Small intestine (tissue), 7 donors: ENCODE results near the gene GNRHR. TPM values are rescaled to one million over a fixed set of nuclear protein-coding genes. Genes with fewer than 3 reads are reported as not detected.
A peak's percentile ranks its signal among the peaks of the same experiment; 100 is the strongest.

Source experiments
- DNase-seq, 2 donors: peaks; one replicate each; pipeline versions ENCODE4 v3.0.0 to v3.0.0-alpha.2; 2013
- FAIRE-seq: peaks from 2 replicates; lab custom pipeline; 2012; peaks lifted over from hg19 to GRCh38; lab: Jason Lieb, UNC
- H3K27ac ChIP-seq, 3 donors: one replicate each; pipeline ENCODE4 v1.5.1; 2013; ENCODE audit warnings: low read length in 2 of 3, mild to moderate bottlenecking in 2 of 3, control low read depth in 1 of 3, inconsistent platforms in 1 of 3, low read depth in 1 of 3, moderate library complexity in 1 of 3
- H3K27me3 ChIP-seq, 3 donors: one replicate each; pipeline ENCODE4 v1.6.1; 2013; ENCODE audit warnings: low read length in 3 of 3, inconsistent platforms in 1 of 3; ENCODE audit not compliant: control insufficient read depth in 3 of 3, insufficient read depth in 3 of 3
- H3K36me3 ChIP-seq, 3 donors: one replicate each; pipeline ENCODE4 v1.6.1; 2013; ENCODE audit warnings: low read length in 3 of 3, inconsistent platforms in 1 of 3, low read depth in 1 of 3, mild to moderate bottlenecking in 1 of 3, moderate library complexity in 1 of 3; ENCODE audit not compliant: control insufficient read depth in 3 of 3, insufficient read depth in 2 of 3
- H3K4me1 ChIP-seq, 3 donors: one replicate each; pipeline ENCODE4 v1.6.1; 2013; ENCODE audit warnings: low read length in 2 of 3, inconsistent platforms in 1 of 3, low read depth in 1 of 3, mild to moderate bottlenecking in 1 of 3, moderate library complexity in 1 of 3; ENCODE audit not compliant: control insufficient read depth in 3 of 3, insufficient read depth in 2 of 3
- H3K4me3 ChIP-seq, 3 donors: one replicate each; pipeline ENCODE4 v1.5.1; 2013; ENCODE audit warnings: low read length in 3 of 3, control low read depth in 1 of 3, inconsistent platforms in 1 of 3, low read depth in 1 of 3, mild to moderate bottlenecking in 1 of 3, moderate library complexity in 1 of 3
- H3K9me3 ChIP-seq, 2 donors: one replicate each; pipeline ENCODE4 v1.6.1; 2013; ENCODE audit warnings: low read depth in 1 of 2, low read length in 1 of 2; ENCODE audit not compliant: control insufficient read depth in 2 of 2, insufficient read depth in 1 of 2
- WGBS, 3 donors: extraction: QIAGEN DNeasy Blood & Tissue Kit; methylation state at CpG; one replicate each; pipeline ENCODE4 v1.1.7; 2013; 5-methylcytosine and 5-hydroxymethylcytosine counted together
- polyA plus RNA-seq, 4 donors: library from polyadenylated mRNA; stranded (reverse) in 3 of 4; unstranded in 1 of 4; fragments of 200-250 nt in 3 of 4; fragments of 120-200 nt in 1 of 4; gene quantifications; one replicate each; pipeline versions ENCODE4 v1.2.1 to v1.2.3, GENCODE V29; 2013
- donor health status: healthy with polysubstance abuse.
- donor health status: control.
- donor health status: control.
- donor health status: Bipolar disorder and iron deficiency.
- donor health status: healthy.

GNRHR gene
- polyA plus RNA-seq, 4 donors: 0.47 TPM; not detected in 3

GRCh38 chr4:67700738-67701516 lies 53.3 kb downstream of the GNRHR start, which contains the start of gene UBA6:
Gene UBA6 (minus strand): TSS chr4:67701155. CDS start chr4:67701119, 36 bp downstream.
- WGBS, 3 donors: 0 to 1% (median 0%) methylated on average over 52 to 57 of the region's 57 CpGs
- FAIRE-seq (no peak), DNase-seq (peak; percentile 98 to 99)
- Histone ChIP-seq H3K4me1 (peaks cover 5 to 12% (median 7%) of the 10 kb centered on the region in 3 donors), H3K27ac (peak within 1 kb of the TSS; percentile 79 to 96 (median 95)), H3K9me3 (no peaks in the 10 kb centered on the region), H3K4me3 (peak within 1 kb of the TSS; percentile 55 to 82 (median 78)), H3K36me3 (peaks cover 0 to 4% (median 0%) of the 10 kb centered on the region in 3 donors), H3K27me3 (no peaks in the 10 kb centered on the region)

GRCh38 chr4:67700116-67700737 lies 54.0 kb downstream of the GNRHR start:
- no peaks in the 10 kb centered on the region for H3K27me3 ChIP-seq
- FAIRE-seq (no peak), DNase-seq (peak; percentile 50 to 56)
- WGBS, 3 donors: 4 to 12% (median 6%) methylated on average over 11 of the region's 11 CpGs
- H3K27ac ChIP-seq: peak overlapping the region; percentile 79 to 96 (median 95)
- no peaks in the 10 kb centered on the region for H3K9me3 ChIP-seq
- peaks cover 5 to 12% (median 7%) of the 10 kb centered on the region in 3 donors for H3K4me1 ChIP-seq
- H3K4me3 ChIP-seq: peak overlapping the region; percentile 55 to 82 (median 78)
- H3K36me3 ChIP-seq: peaks cover 0 to 4% (median 0%) of the 10 kb centered on the region in 3 donors

- H3K4me1 ChIP-seq: peaks cover 5 to 12% (median 7%) of the 10 kb centered on the region in 3 donors
- no peaks in the 10 kb centered on the region for H3K9me3 ChIP-seq
- 65 to 80% (median 66%) methylated on average over 18 of the region's 18 CpGs for WGBS, 3 donors
- no peak for DNase-seq
- FAIRE-seq: no peak
- H3K36me3 ChIP-seq: peaks cover 0 to 4% (median 0%) of the 10 kb centered on the region in 3 donors
- H3K27me3 ChIP-seq: no peaks in the 10 kb centered on the region
- peak overlapping the region in 2 of 3 donors; percentile 78 to 82 for H3K4me3 ChIP-seq
- H3K27ac ChIP-seq: peak overlapping the region in 2 of 3 donors; percentile 64 to 95
These were observed 54.6 kb downstream of the GNRHR start for GRCh38 chr4:67699603-67700002.

- no peak for DNase-seq
- H3K27ac ChIP-seq: no peak overlapping the region
- no peaks in the 10 kb centered on the region for H3K9me3 ChIP-seq
- H3K36me3 ChIP-seq: peaks cover 0 to 6% (median 1%) of the 10 kb centered on the region in 3 donors
- no peaks in the 10 kb centered on the region for H3K27me3 ChIP-seq
- no peak overlapping the region for H3K4me3 ChIP-seq
- H3K4me1 ChIP-seq: peaks cover 5 to 12% (median 7%) of the 10 kb centered on the region in 3 donors
- 84 to 93% (median 86%) methylated on average over 7 of the region's 7 CpGs for WGBS, 3 donors
- no peak for FAIRE-seq
These were observed 56.1 kb downstream of the GNRHR start for GRCh38 chr4:67697860-67698687.

- Histone ChIP-seq H3K27me3 (no peaks in the 10 kb centered on the region), H3K36me3 (peaks cover 6 to 9% (median 6%) of the 10 kb centered on the region in 3 donors), H3K4me3 (no peak overlapping the region), H3K27ac (no peak overlapping the region), H3K4me1 (peaks cover 5 to 9% (median 7%) of the 10 kb centered on the region in 3 donors), H3K9me3 (no peaks in the 10 kb centered on the region)
- FAIRE-seq (no peak), DNase-seq (no peak)
- 95 to 99% (median 96%) methylated on average over 2 of the region's 2 CpGs for WGBS, 3 donors
These were observed 58.1 kb downstream of the GNRHR start for GRCh38 chr4:67696061-67696460.

GRCh38 chr4:67694662-67695061 lies 59.5 kb downstream of the GNRHR start:
- Histone ChIP-seq H3K9me3 (no peaks in the 10 kb centered on the region), H3K4me1 (peaks cover 2 to 6% (median 5%) of the 10 kb centered on the region in 3 donors), H3K36me3 (peaks cover 6 to 9% (median 8%) of the 10 kb centered on the region in 3 donors), H3K4me3 (no peak overlapping the region), H3K27ac (no peak overlapping the region), H3K27me3 (no peaks in the 10 kb centered on the region)
- no peak for FAIRE-seq
- 88 to 98% (median 95%) methylated on average over 3 of the region's 3 CpGs for WGBS, 3 donors
- DNase-seq: no peak

- peaks cover 8 to 9% (median 9%) of the 10 kb centered on the region in 3 donors for H3K36me3 ChIP-seq
- H3K4me3 ChIP-seq: no peak overlapping the region
- no peak for DNase-seq
- no peaks in the 10 kb centered on the region for H3K9me3 ChIP-seq
- H3K27me3 ChIP-seq: no peaks in the 10 kb centered on the region
- H3K4me1 ChIP-seq: no peaks in the 10 kb centered on the region
- no peak for FAIRE-seq
- no peak overlapping the region for H3K27ac ChIP-seq
These were observed 62.9 kb downstream of the GNRHR start for GRCh38 chr4:67691328-67691727.
